Measurements from ENCODE around the gene GGT6. TPM values are rescaled to one million over a fixed set of nuclear protein-coding genes. Genes with fewer than 3 reads are reported as not detected.

The GGT6 gene
- total RNA-seq, 1 experiment from 2014 or later = not detected

DNA sequence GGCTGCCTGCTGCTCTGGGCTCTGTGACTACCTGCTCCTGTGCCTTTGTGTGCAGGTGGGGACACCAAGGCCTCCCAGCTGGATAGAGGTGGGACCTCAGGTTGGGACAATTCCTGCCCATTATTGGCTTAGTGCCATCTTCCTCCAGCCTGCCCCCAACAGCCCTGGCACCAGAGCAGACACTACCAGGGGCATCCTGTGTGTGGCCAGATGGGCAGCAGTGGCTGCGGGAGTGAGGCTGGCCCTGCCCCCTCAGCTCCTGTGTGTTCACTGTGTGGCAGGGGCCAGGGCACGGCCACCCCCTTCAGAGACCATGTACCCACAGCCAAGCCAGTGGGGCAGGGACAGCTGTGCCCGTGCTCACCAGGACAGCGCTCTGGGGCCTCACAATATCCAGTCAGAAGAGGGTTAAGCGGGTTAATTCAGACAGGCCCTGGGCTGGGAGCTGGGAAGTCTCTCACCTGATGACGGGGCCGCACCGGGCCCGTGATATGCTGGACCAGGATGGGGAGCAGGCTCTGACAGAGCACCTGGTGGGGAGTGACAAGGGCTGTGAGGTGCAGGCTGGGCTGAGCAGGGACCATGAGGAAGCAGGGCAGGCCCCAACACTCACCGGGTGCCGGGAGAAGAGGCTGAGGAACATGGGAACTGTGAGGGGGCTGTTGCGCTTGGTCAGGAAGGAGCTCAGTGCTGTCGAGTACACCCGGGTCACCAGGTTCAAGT, 18.2 kb downstream of the GGT6 start:
- H3K4me3 ChIP-seq (ENCODE audit: low read length) = no peak overlapping the region
- H2AFZ ChIP-seq (ENCODE audit: low read length) = no peak overlapping the region
- no peaks in the 10 kb centered on the region for H3F3A ChIP-seq (ENCODE audit: low read length, unreplicated experiment)
- H3K4me1 ChIP-seq (ENCODE audit: insufficient read depth, low read length) = no peaks in the 10 kb centered on the region
- H3K9ac ChIP-seq (ENCODE audit: low read length) = no peak overlapping the region
- H3K9me3 ChIP-seq (ENCODE audit: low read length) = no peaks in the 10 kb centered on the region
- no peak for DNase-seq
- ATAC-seq = no peak
- no peaks in the 10 kb centered on the region for H3K27me3 ChIP-seq (ENCODE audit: low read length)
- no TSS peak for BruUV-seq (replicated peaks)
- H3K79me2 ChIP-seq (ENCODE audit: low read length) = no peaks in the 10 kb centered on the region
- TF ChIP-seq EZH2phosphoT487 (IDR thresholded peaks at IDR 0.05; ENCODE audit: borderline replicate concordance, low read length) = no peak
- TF ChIP-seq CTCF (conservative IDR thresholded peaks at IDR 0.05; ENCODE audit: low read depth, low read length) = no peak
- TF ChIP-seq EZH2 (IDR thresholded peaks at IDR 0.05; ENCODE audit: low read length, unreplicated experiment) = no peak
- CTCF ChIA-PET = no interaction called here
- H3K4me2 ChIP-seq (ENCODE audit: low read length) = no peak overlapping the region
- POLR2A ChIA-PET (ENCODE audit: unreplicated experiment) = no interaction called here
- intact Hi-C loops (cut with micrococcal nuclease) = no loop called here
- H3K27ac ChIP-seq (ENCODE audit: low read length) = no peak overlapping the region
- H3K36me3 ChIP-seq (ENCODE audit: low read depth, low read length) = peaks cover 3% of the 10 kb centered on the region
- no peaks in the 10 kb centered on the region for H3K9me2 ChIP-seq (replicated peaks; ENCODE audit: low read length)
- H4K20me1 ChIP-seq (ENCODE audit: low read length) = no peaks in the 10 kb centered on the region

GRCh38 chr17:4541328-4542002, 18.9 kb downstream of the GGT6 start:
- no TSS peak for BruUV-seq (replicated peaks)
- H3K27ac ChIP-seq (ENCODE audit: low read length) = no peak overlapping the region
- peaks cover 3% of the 10 kb centered on the region for H3K36me3 ChIP-seq (ENCODE audit: low read depth, low read length)
- no peak overlapping the region for H3K4me3 ChIP-seq (ENCODE audit: low read length)
- CTCF ChIA-PET = no interaction called here
- no peaks in the 10 kb centered on the region for H3K9me3 ChIP-seq (ENCODE audit: low read length)
- H2AFZ ChIP-seq (ENCODE audit: low read length) = no peak overlapping the region
- DNase-seq (no peak), ATAC-seq (no peak)
- no peaks in the 10 kb centered on the region for H3K27me3 ChIP-seq (ENCODE audit: low read length)
- H3K4me2 ChIP-seq (ENCODE audit: low read length) = no peak overlapping the region
- intact Hi-C loops (cut with micrococcal nuclease) = no loop called here
- H3K9ac ChIP-seq (ENCODE audit: low read length) = no peak overlapping the region
- POLR2A ChIA-PET (ENCODE audit: unreplicated experiment) = no interaction called here
- no peak for TF ChIP-seq CTCF (conservative IDR thresholded peaks at IDR 0.05; ENCODE audit: low read depth, low read length)
- TF ChIP-seq EZH2phosphoT487 (IDR thresholded peaks at IDR 0.05; ENCODE audit: borderline replicate concordance, low read length) = no peak
- no peak for TF ChIP-seq EZH2 (IDR thresholded peaks at IDR 0.05; ENCODE audit: low read length, unreplicated experiment)
- H3F3A ChIP-seq (ENCODE audit: low read length, unreplicated experiment) = no peaks in the 10 kb centered on the region
- H4K20me1 ChIP-seq (ENCODE audit: low read length) = no peaks in the 10 kb centered on the region; the same call in 1 of the 2 replicates
- no peaks in the 10 kb centered on the region for H3K4me1 ChIP-seq (ENCODE audit: insufficient read depth, low read length)
- no peaks in the 10 kb centered on the region for H3K79me2 ChIP-seq (ENCODE audit: low read length)
- no peaks in the 10 kb centered on the region for H3K9me2 ChIP-seq (replicated peaks; ENCODE audit: low read length)

Data from PC-3 (cell line).